HG03066 (cell line): ENCODE results near the gene TBC1D14.
A peak's percentile ranks its signal among the peaks of the same experiment; 100 is the strongest.
"Not testable (repeated sequence)": the region's sequence is repeated elsewhere in the genome, so short reads cannot be mapped to it uniquely, and the experiment has no call there.

ENCODE experiments used
- ATAC-seq: cut with Tn5 transposase; IDR thresholded peaks from one replicate; pipeline ENCODE4 v1.9.1; 2021; ENCODE audit warnings: low read depth; ENCODE audit not compliant: unreplicated experiment

TBC1D14 gene

DNA sequence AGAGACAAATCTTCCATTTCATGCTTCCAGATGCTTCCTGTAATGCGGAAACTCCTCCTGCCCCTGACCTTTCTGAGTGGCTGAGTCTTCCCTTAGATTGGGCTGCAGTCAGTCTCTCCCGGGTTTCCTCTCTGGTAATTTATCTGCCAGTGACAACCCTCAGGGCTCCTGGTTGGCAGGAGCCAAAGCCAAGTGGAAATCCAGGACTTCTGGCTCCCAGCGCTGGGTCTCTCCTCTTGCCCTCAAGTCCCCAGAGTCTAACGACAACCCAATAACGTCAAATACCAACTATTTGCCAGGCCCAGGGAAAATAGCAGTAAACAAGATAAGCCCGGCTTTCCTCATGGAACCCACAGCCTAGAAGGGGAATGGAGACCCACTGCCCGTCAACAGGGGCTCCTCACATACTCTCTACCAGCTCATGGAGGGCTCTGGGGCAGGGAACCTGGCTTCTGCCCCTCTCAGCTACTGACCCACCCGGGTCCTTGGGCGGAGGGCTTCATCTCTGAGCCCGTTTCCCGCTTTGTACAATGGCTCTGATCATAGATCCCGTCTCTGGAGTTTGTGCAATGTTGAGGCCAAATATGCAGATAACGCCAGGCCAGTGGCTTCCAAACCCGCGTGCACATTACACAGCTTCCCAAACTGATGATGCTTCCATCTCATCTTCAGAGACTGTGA lies 1.1 kb upstream of the TBC1D14 start:
- ATAC-seq = no peak

DNA sequence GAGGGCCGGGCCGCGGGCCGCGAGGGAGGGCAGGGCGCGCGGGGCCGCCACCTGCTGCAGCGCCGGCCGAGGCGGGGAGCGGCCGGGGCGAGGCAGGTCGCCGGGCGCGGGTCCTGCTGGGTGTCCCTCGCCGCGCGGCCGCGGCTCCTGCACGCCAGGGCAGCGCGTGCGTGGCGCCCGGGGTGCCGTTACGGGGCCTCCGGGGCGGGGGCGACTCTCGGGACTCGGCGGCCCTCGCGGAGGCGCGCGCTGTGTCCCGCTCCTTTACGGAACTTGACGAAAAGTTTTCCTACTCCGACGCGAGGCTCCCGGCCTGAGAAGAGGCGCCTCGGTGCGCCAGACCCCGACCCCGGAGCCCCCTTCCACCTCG lies 329 bp downstream of the TBC1D14 start:
- ATAC-seq = peak; percentile 27

DNA sequence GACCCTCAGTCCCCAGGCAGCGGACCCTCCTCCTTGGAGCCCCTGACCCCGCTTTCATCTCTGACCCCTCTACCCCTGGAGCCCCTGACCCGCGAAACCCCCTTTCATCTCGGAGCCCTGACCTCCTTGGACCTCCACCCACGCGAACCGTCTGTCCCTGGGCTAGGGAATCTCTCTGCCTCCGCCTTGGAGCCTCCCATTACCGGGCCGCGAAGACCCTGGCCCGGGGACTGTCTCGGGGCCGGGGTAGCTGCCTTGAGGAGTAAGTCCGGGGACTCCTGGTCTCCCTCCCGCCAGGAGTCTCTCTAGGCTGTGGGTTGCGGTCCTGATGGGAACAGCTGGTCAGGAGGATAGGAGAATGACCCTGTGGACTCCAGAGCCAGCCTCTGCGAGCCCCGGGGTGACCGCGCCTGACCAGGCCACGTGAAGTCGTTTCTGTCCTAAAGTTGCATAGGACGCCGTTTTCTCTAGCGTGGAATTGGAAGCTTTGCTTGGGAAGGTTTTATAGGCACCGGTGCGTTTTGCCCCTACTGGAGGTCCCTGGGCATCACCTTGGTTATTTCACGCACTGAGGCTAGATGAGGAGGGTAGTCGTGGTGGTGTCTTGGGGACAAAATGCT lies 824 bp downstream of the TBC1D14 start:
- ATAC-seq = no peak

DNA sequence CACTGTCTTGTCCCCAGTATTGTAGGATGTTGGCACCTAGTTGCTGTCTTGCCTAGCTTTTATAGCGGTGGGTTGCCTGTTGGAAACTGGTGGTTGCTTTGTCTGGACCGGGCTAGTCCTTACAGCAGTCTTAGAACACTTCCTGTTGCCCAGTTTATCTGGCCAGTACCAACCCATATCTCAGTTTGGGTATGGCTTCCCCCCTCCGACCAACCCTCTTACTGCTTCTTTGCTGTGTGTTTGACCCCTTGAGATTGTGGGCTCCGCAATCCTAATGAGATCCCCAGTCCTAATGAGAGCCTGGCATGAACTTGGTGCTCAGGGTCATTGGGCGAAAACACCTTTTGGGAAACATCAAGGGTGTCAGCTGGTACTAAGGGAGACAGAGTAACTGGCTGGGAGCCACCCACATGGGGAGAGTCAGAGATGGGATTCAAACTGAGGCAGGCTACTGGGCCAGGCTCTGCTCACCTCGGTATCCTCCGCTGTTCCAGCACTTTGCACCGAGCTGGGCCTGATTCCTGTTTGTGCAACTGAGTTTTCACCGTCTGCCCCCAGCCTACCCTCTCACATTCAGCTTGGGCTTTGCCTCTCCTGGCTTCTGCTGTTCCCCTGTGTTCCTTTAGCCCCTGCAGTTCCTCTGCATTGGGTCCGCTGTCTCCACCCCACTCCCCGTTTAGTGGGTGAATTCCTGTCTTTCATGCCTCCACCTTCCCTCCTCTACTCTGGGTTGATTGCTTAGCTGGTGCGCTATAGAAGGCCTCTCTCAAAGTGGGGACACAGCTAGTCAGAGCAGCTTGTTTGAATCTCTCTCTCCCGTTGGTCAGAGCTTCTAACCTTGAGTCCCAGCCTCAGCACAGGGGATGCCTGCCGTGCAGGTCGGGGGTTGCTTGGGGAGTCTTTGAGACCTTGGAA lies 1.6 kb downstream of the TBC1D14 start:
- ATAC-seq = no peak

DNA sequence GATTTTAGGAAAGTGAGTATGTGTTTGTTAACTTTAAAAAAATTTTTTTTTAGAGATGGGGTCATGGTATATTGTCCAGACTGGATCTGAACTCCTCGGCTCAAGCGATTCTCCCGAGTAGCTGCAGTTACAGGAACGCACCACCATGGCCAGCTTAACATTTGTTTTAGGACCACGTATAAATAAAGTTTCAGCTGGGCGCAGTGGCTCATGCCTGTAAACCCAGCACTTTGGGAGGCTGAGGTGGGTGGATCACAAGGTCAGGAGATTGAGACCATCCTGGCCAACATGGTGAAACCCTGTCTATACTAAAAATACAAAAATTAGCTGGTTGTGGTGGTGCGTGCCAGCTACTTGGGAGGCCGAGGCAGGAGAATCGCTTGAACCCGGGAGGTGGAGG lies 2.3 kb downstream of the TBC1D14 start:
- not testable (repeated sequence) for ATAC-seq

DNA sequence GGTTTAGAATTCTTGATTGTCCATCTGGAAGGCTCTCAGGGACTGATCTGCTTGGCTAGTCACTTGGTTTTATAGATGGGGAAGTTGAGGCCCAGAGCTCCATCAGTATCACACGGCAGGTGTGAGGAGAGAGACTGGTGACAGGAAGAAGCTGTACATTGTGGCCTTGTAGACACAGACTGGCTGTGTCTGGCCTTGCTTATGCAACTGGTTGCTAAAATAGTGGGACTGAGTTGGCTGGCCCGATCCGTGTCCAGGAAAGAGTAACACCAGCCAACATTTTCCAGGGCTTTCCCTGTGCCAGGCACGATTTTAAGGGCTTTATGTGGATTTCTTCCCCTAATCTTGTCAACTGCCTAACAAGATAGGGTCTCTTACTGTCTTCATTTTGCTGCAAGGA lies 2.8 kb downstream of the TBC1D14 start:
- ATAC-seq = no peak

DNA sequence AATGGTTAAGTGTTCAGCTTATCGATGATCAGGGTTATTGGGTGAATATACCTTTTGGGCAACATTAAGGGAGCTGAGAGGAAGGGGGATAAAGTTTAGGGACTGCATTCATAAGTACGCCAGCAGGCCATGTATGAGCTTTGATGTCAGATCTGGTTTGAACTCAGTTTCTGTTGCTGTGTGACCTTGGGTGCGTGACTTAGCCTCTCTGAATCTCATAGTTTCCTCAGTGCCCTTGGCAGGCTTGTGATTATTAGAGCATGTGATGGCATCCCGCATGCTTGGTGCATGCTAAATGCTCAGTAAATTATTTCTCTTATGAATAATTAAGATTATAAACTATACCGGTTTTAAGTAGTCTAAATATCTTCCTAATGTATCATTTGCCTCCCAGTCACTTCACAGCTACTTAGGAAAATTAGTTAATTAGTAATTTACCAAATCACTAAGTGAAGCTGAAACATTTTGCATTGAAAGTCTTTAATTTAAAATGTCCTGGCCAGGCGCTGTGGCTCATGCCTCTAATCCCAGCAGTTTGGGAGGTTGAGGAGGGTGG lies 3.8 kb downstream of the TBC1D14 start:
- no peak for ATAC-seq

DNA sequence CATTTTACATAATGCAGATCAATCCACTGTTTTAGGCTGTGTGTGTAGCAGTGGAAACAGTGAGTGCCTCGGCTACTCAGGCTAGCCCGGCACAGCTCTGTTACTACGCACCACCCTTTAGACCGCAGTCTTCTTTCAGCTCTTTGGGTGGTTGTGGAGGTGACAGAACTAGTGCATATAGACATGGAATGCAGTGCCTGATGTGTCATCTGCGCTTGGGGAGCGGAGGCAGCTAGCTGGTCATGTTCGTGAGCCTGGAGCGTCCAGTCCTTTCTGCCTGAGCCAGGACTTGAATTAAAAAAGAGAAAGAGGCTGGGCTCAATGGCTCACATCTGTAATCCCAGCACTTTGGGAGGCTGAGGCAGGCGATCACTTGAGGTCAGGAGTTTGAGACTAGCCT lies 4.8 kb downstream of the TBC1D14 start:
- ATAC-seq = no peak

DNA sequence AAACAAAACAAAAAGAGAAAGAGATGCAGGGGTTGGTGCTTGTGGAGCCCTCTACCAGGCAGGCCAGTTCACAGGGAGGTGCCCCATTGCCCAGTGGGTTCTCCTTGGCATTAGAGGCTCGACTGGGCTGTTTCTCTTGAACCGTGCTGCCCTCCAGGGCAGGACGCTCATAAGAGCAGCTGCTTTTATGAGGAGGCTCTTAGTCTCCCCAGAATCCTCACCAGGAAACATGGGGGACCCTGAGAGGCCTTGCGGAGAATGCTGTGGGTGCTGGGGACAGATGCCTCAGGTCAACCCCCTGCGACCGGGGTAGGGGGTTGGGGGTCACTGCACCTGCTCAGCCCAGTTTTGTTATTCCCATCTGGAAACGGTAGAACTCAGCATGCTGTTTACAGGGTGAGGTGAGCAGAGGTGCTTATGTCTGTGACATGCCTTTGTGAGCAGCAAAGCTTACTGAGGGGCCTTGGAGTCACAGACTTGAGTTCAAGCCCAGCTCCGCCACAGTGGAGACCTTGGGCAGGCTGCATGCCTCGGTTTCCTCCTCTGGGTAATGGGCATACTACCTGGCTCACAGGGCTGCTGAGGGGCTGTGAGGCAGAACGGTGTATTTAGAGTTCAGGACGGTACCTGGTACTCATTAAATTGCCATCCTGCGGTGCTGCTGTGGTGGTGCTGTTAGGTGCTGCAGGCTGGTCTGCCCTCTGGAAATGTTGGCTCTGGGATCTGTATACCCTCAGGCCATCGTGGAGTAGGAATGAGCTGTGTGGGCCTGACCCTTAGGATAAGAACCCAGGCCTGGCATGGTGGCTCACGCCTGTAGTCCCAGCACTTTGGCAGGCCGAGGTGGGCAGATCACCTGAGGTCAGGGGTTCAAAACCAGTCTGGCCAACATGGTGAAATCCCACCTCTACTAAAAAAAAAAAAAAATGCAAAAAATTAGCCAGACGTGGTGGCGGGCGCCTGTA lies 5.7 kb downstream of the TBC1D14 start:
- no peak for ATAC-seq

DNA sequence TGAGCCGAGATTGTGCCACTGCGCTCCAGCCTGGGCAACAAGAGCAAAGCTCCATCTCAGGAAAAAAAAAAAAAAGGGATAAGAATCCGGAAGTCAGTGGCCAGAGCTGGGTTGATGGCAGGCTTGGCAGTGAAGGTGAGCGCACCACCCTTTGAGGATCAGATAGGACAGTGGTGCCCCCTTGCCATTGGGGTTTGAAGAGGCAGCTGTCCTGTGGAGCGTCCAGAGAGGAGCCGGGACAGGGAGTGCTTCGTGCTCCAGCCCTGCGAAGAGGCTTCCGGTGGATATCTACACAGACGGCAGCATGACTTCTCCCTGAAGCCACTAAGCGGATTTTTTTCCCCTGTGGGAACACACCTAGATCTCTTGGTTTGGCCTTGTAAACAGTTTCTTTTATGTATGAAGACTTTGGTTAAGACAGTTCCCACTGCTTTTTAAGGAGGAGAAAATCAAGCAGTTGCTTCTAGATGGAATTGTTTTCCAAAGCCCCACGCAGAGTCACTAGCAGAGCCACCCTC lies 6.5 kb downstream of the TBC1D14 start:
- no peak for ATAC-seq

DNA sequence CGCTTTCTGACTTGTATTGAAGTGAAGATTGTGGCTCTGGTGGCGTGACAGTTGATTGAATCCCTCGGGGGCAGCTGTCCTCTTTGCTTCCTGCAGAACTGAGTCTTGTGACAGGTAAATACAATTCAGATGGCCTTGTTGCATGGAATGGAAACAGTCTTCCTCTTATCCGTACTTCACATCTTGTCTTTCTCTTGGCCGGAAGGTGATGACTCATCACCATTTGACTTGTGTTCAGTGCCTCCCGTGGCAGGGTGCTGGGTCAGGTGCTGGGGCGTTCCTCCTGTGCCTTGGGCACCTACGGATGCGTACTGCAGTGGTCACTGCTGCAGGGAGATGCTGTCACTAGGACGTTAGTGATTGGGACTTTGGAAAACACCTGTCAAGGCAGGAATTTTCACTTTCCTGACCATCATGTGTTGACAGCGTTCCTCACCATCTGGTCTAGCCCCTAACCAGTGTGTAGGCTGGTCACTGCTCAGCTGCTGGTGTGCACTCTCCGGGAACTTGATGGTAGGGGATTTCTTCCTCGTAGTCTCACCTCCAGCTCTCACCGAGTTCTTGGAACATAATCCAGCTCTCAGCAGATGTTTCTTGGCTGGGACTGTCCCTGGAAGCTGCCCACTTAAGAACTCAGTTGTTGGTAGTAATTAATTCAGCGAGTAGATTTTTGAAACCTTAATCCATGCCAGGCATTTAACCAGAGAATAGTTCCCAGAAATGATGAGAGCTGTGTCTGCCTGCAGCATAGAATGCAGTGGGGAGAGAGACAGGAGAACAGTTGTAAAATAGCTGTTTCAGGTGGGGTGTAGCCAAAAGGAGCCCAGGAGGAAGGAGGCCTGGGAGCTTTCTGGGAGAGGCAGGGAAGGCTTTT lies 7.2 kb downstream of the TBC1D14 start:
- ATAC-seq = no peak

DNA sequence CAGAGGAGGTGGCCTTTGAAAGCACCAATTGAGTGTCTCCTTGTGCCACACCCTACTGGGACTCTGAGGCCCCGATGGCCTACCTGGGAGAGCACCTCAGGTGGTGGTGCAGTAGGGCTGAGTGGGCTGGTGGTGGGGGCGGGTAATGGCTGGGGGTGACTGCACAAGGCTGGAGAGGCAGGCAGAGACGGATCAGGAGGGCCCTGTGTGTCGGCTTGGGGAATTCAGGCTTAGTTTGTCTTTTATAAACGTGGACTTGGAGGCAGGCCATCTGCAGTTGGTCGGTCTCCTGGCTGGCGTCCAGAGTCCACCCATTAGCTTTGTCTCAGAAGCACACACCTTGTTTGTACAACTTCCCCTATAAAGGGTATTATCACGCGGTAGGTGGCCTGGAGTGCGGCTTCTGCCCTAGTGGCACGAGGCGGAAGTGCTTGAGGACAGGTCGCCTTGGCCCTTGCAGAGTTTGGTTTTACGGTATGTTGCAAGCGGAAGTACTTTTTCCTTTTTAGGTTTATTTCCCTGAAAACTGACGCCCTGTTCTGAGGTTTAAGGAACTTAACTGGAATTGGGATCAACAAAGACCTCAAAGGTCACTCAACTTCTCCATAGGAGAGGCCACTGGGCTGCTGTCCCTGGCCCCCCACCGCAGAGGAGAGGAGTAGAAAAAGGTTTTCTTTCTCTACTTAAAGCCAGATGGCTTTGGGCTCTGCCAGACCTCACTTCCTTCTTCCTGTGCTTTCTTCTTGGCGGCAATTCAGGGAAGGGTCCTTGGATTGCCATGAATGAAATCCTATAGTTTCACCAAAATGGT lies 8.0 kb downstream of the TBC1D14 start:
- ATAC-seq = peak; percentile 76

DNA sequence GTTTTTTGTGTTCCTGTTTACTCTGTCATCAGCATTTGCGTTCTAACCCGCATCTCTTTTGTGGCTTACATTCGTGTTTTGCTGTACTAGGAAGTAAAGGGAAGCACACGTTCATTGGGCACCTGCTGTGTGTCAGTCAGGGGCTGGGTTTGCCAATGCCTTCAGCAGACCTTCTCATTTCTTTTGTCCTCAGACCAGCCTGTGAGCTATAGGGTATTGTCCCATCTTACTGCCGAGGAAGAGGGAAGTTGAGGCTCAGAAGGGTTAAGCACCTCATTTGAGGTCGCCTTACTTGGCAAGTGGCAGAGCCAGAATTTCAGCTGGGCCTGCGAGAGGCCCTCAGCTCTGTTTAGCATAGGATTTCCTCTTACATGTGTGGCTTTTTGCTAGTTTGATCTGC lies 8.7 kb downstream of the TBC1D14 start:
- ATAC-seq = no peak

DNA sequence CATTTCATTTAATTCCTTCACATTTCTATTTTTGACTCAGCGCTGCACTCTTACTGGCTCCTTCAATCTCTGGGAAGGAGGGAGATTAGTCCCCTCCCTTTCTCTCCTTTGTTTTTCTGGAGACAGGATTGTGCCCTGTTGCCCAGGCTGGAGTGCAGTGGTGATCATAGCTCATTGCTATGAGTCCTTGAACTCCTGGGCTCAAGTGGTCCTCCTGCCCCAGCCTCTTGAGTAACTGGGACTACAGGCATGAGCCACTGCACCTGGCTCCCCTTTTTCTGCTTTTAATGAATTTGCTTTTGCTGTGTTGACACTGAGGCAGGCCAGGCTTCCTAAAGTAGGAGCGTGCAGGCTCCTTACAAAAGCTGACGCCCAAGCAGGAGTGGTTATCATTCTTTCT lies 10.5 kb downstream of the TBC1D14 start:
- no peak for ATAC-seq

DNA sequence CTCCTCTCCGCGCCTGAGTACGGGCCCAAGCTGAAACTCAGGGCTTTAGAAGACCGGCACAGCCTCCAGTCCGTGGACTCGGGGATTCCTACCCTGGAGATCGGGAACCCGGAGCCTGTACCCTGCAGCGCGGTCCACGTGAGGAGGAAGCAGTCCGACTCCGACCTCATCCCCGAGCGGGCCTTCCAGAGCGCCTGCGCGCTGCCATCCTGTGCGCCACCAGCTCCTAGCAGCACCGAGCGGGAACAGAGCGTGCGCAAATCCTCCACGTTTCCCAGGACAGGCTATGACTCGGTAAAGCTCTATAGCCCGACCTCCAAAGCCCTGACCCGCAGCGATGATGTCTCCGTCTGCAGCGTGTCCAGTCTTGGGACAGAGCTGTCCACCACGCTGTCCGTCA lies 13.9 kb downstream of the TBC1D14 start:
- no peak for ATAC-seq

DNA sequence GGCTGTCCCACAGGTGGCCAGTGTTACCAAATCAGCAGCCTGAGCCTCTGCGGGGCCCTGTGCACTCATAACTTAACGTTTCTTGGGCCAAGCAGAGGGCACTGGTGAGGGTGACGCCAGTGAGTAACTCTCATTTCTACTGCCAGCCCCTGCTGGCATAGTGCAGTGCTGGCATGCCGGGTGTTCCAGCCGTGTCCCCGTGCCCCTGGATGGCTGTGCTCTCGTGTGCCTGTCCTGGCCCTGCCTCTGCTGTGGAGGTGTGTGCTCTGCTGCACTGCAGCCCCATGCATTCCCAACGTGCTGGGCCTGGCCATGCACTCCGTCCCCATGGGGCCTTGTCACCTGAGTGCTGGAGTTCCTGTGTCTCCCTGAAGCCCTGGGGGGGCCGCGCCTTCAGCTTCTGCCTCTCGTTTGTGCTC lies 14.7 kb downstream of the TBC1D14 start:
- ATAC-seq = no peak

DNA sequence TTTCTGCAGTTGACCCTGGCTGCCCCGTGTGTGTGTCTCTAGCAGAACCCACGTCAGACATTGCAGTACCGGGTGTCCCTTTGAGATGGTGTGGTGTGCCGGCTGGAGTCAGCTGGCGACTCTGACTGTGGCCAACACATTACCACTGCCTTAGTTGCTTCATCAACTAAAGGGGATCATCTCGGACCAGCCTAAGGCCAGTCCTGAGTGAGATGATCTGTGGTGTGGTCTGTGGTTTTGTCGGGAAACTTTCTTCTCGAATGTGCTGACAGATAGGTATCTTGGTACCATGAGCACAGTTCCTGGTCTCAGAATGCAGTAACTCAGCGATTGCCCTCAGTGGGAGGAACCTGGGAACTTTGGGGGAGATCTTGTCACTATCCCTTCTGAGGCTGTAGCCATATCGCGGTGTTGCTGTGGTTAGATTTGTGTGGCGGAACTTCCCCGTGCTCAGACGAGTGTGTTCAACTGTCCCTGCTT lies 15.8 kb downstream of the TBC1D14 start:
- ATAC-seq = no peak

DNA sequence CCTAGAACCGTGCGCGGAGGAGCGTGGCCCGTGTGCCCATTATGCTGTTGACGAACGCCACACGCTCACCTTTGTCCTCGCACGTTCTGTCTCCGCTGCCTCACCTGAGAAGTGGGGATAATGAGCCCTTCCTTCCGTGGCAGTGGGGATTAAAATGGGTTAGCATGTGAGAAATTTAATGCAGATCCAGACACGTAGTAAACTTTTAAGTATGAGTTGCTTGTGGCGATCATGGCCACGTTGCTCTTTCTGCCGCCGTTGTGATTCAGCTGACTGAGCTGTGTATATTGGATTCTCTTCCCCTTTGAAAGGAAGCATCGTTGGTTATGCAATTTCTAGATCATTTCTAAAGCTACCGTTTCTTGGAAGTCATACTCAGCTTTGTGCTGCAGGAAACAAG lies 16.5 kb downstream of the TBC1D14 start:
- no peak for ATAC-seq
